Measurements from ENCODE around the gene CCDC197.

Gene CCDC197

DNA sequence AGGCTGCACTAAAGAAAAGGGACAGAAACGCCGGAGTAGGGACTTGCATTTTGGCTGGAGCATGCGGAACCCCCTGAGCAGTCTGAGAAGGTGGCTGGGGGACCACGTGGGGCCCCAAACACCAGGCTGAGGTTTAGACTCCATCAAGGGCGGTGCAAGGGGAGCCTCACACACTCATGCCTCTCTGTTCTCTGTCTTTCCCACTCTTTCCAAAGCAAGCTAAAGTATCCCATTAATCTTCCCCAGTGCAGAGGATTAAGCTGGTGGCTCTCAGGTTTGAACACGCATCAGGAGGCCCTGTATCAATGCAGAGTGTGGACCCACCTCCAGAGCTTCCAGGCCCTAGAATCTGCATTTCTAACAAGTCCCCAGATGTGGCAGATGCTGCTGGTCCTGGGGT lies 13.5 kb downstream of the CCDC197 start:
- H3K36me3 ChIP-seq (ENCODE audit: insufficient read depth, low read length), result no peaks in the 10 kb centered on the region
- no peaks in the 10 kb centered on the region for H3K4me1 ChIP-seq (ENCODE audit: insufficient read depth, low read length)
- H2AFZ ChIP-seq (ENCODE audit: low read depth, low read length), result no peak overlapping the region
- no peaks in the 10 kb centered on the region for H3K79me2 ChIP-seq (ENCODE audit: insufficient read depth, low read length)
- no peak overlapping the region for H3K9ac ChIP-seq (ENCODE audit: low read depth, low read length)
- DNase-seq, result no peak
- no peaks in the 10 kb centered on the region; the same call in 1 of the 2 replicates for H4K20me1 ChIP-seq (ENCODE audit: insufficient read depth, low read length)
- H3K4me2 ChIP-seq (ENCODE audit: insufficient read depth, low read length), result no peak overlapping the region
- no peaks in the 10 kb centered on the region for H3K27me3 ChIP-seq (ENCODE audit: insufficient read depth, low read length, poor library complexity)
- H3K4me3 ChIP-seq (ENCODE audit: low read depth in 1 of 2, low read length in 2 of 2), result no peak overlapping the region
- no peak for ATAC-seq (ENCODE audit: insufficient read depth, low read depth)
- no peak overlapping the region for H3K27ac ChIP-seq (ENCODE audit: low read length)
- TF ChIP-seq, protein P1, sequence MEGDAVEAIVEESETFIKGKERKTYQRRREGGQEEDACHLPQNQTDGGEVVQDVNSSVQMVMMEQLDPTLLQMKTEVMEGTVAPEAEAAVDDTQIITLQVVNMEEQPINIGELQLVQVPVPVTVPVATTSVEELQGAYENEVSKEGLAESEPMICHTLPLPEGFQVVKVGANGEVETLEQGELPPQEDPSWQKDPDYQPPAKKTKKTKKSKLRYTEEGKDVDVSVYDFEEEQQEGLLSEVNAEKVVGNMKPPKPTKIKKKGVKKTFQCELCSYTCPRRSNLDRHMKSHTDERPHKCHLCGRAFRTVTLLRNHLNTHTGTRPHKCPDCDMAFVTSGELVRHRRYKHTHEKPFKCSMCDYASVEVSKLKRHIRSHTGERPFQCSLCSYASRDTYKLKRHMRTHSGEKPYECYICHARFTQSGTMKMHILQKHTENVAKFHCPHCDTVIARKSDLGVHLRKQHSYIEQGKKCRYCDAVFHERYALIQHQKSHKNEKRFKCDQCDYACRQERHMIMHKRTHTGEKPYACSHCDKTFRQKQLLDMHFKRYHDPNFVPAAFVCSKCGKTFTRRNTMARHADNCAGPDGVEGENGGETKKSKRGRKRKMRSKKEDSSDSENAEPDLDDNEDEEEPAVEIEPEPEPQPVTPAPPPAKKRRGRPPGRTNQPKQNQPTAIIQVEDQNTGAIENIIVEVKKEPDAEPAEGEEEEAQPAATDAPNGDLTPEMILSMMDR (IDR thresholded peaks at IDR 0.05; ENCODE audit: borderline replicate concordance, extremely low read depth, low read length, poor library complexity, severe bottlenecking), result no peak
- TF ChIP-seq EZH2 (IDR thresholded peaks at IDR 0.05; ENCODE audit: borderline replicate concordance, low read depth, low read length, severe bottlenecking), result no peak
- no peaks in the 10 kb centered on the region for H3K9me3 ChIP-seq (ENCODE audit: insufficient read depth, low read length, severe bottlenecking)

DNA sequence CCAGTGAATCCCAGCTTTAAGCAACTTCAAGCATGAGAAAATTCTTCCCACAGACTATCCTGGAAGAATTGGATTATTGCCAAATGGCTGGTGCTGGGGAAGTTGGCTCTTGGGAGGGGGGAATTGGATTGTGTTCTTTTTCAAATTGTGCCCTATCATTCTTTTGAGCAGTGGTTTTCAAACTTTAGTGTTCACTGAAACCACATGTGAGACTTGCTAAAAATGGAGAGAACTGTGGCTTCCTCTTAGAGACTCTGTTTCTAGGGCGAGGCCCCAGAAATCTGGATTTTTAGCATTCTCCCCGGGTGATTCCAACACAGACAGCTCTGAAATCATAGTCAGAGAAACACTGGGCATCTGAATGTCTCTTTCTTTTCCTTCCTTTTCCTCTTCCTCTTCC lies 14.7 kb downstream of the CCDC197 start:
- H3K36me3 ChIP-seq (ENCODE audit: insufficient read depth, low read length), result no peaks in the 10 kb centered on the region
- H2AFZ ChIP-seq (ENCODE audit: low read depth, low read length), result no peak overlapping the region
- H3K79me2 ChIP-seq (ENCODE audit: insufficient read depth, low read length), result no peaks in the 10 kb centered on the region
- no peaks in the 10 kb centered on the region for H3K9me3 ChIP-seq (ENCODE audit: insufficient read depth, low read length, severe bottlenecking)
- H3K4me3 ChIP-seq (ENCODE audit: low read depth in 1 of 2, low read length in 2 of 2), result no peak overlapping the region
- no peak overlapping the region for H3K27ac ChIP-seq (ENCODE audit: low read length)
- H3K27me3 ChIP-seq (ENCODE audit: insufficient read depth, low read length, poor library complexity), result peaks cover 2% of the 10 kb centered on the region
- H3K4me1 ChIP-seq (ENCODE audit: insufficient read depth, low read length), result no peaks in the 10 kb centered on the region
- TF ChIP-seq, protein P1 (IDR thresholded peaks at IDR 0.05; ENCODE audit: borderline replicate concordance, extremely low read depth, low read length, poor library complexity, severe bottlenecking), result no peak
- TF ChIP-seq EZH2 (IDR thresholded peaks at IDR 0.05; ENCODE audit: borderline replicate concordance, low read depth, low read length, severe bottlenecking), result no peak
- no peak overlapping the region for H3K4me2 ChIP-seq (ENCODE audit: insufficient read depth, low read length)
- ATAC-seq (ENCODE audit: insufficient read depth, low read depth) (peak; percentile 55; the same call in 1 of the 3 replicates), DNase-seq (no peak)
- H4K20me1 ChIP-seq (ENCODE audit: insufficient read depth, low read length), result peaks cover 2% of the 10 kb centered on the region; the same call in 1 of the 2 replicates
- no peak overlapping the region for H3K9ac ChIP-seq (ENCODE audit: low read depth, low read length)

DNA sequence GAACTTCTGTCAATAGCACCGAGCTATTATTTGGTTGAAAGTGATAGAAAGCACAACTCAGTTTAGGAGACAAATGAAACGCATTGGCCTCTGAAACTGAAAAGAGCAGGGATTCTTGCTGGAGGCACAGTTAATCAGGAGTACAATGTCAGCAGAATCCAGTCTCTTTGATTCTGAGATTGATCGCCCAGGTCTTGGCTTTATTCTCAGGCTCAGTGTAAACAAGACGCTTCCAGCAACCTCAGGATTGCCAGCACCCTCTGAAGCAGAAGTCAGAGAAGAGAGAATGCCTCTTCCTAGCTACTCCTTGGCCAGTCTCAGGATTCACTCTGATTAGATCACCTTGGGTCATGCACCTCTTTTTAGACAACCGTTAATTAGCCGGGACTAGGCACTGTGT lies 17.3 kb downstream of the CCDC197 start:
- peaks cover 5% of the 10 kb centered on the region for H3K27me3 ChIP-seq (ENCODE audit: insufficient read depth, low read length, poor library complexity)
- no peak overlapping the region for H3K9ac ChIP-seq (ENCODE audit: low read depth, low read length)
- no peak overlapping the region for H2AFZ ChIP-seq (ENCODE audit: low read depth, low read length)
- H3K4me3 ChIP-seq (ENCODE audit: low read depth in 1 of 2, low read length in 2 of 2), result no peak overlapping the region
- H3K79me2 ChIP-seq (ENCODE audit: insufficient read depth, low read length), result no peaks in the 10 kb centered on the region
- H3K4me1 ChIP-seq (ENCODE audit: insufficient read depth, low read length), result no peaks in the 10 kb centered on the region
- no peak overlapping the region for H3K4me2 ChIP-seq (ENCODE audit: insufficient read depth, low read length)
- no peaks in the 10 kb centered on the region for H3K9me3 ChIP-seq (ENCODE audit: insufficient read depth, low read length, severe bottlenecking)
- peaks cover 2% of the 10 kb centered on the region; the same call in 1 of the 2 replicates for H4K20me1 ChIP-seq (ENCODE audit: insufficient read depth, low read length)
- ATAC-seq (ENCODE audit: insufficient read depth, low read depth) (no peak), DNase-seq (no peak)
- TF ChIP-seq, protein P1 (IDR thresholded peaks at IDR 0.05; ENCODE audit: borderline replicate concordance, extremely low read depth, low read length, poor library complexity, severe bottlenecking), result no peak
- TF ChIP-seq EZH2 (IDR thresholded peaks at IDR 0.05; ENCODE audit: borderline replicate concordance, low read depth, low read length, severe bottlenecking), result no peak
- no peak overlapping the region for H3K27ac ChIP-seq (ENCODE audit: low read length)
- no peaks in the 10 kb centered on the region for H3K36me3 ChIP-seq (ENCODE audit: insufficient read depth, low read length)

DNA sequence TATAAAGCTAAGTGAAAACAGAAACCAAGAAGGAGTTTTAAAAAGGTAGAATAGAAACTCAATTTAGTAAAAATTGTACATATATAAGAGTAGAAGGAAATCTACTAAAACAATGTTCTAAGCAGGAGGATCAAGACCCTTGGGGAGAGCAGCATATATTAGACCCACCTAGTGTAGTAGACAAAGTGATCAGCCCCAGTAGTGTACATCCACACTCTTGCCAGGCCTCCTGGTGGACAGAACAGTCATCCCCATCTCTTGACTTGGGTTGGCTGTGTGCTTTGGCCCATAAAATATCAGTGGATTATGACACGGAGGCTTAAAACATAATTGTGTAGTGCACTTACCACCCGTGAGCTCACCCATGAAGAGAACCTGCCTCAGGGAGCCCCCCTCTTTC lies 18.1 kb downstream of the CCDC197 start:
- Histone ChIP-seq H3K9me3 (ENCODE audit: insufficient read depth, low read length, severe bottlenecking) (no peaks in the 10 kb centered on the region), H3K9ac (ENCODE audit: low read depth, low read length) (no peak overlapping the region), H3K36me3 (ENCODE audit: insufficient read depth, low read length) (no peaks in the 10 kb centered on the region), H3K79me2 (ENCODE audit: insufficient read depth, low read length) (no peaks in the 10 kb centered on the region), H3K4me1 (ENCODE audit: insufficient read depth, low read length) (no peaks in the 10 kb centered on the region), H3K4me3 (ENCODE audit: low read depth in 1 of 2, low read length in 2 of 2) (no peak overlapping the region), H3K4me2 (ENCODE audit: insufficient read depth, low read length) (no peak overlapping the region), H2AFZ (ENCODE audit: low read depth, low read length) (no peak overlapping the region), H3K27me3 (ENCODE audit: insufficient read depth, low read length, poor library complexity) (peaks cover 5% of the 10 kb centered on the region), H3K27ac (ENCODE audit: low read length) (no peak overlapping the region), H4K20me1 (ENCODE audit: insufficient read depth, low read length) (peaks cover 2% of the 10 kb centered on the region; the same call in 1 of the 2 replicates)
- TF ChIP-seq, protein P1 (IDR thresholded peaks at IDR 0.05; ENCODE audit: borderline replicate concordance, extremely low read depth, low read length, poor library complexity, severe bottlenecking), result no peak
- no peak for TF ChIP-seq EZH2 (IDR thresholded peaks at IDR 0.05; ENCODE audit: borderline replicate concordance, low read depth, low read length, severe bottlenecking)
- no peak for ATAC-seq (ENCODE audit: insufficient read depth, low read depth)
- DNase-seq, result no peak

Measured in DND-41 (cell line).